Glutamatergic neuron (in vitro differentiated cells): ENCODE data around the gene RBM20. TPM values are rescaled to one million over a fixed set of nuclear protein-coding genes. Genes with fewer than 3 reads are reported as not detected.
"Not testable (repeated sequence)": the region's sequence is repeated elsewhere in the genome, so short reads cannot be mapped to it uniquely, and the experiment has no call there.

ENCODE experiments used
- DNase-seq: peaks from one replicate; pipeline ENCODE4 v3.0.0; 2022
- H3K27ac Mint-ChIP-seq: one replicate; pipeline ENCODE4 v1.8.0; 2020; ENCODE audit warnings: mild to moderate bottlenecking, mixed read lengths, inconsistent platforms; ENCODE audit not compliant: unreplicated experiment
- H3K27me3 Mint-ChIP-seq: one replicate; pipeline ENCODE4 v1.8.0; 2020; ENCODE audit warnings: mild to moderate bottlenecking, moderate library complexity, mixed read lengths, inconsistent platforms; ENCODE audit not compliant: unreplicated experiment
- H3K36me3 Mint-ChIP-seq: one replicate; pipeline ENCODE4 v1.8.0; 2020; ENCODE audit warnings: mild to moderate bottlenecking, mixed read lengths, inconsistent platforms; ENCODE audit not compliant: unreplicated experiment
- H3K4me1 Mint-ChIP-seq: one replicate; pipeline ENCODE4 v1.8.0; 2020; ENCODE audit warnings: mild to moderate bottlenecking, low read depth, mixed read lengths, inconsistent platforms; ENCODE audit not compliant: unreplicated experiment
- H3K4me3 Mint-ChIP-seq: one replicate; pipeline ENCODE4 v1.8.0; 2020; ENCODE audit warnings: mild to moderate bottlenecking, mixed read lengths, inconsistent platforms; ENCODE audit not compliant: unreplicated experiment
- H3K9me3 Mint-ChIP-seq: one replicate; pipeline ENCODE4 v1.8.0; 2020; ENCODE audit warnings: mild to moderate bottlenecking, moderate library complexity, mixed read lengths, inconsistent platforms; ENCODE audit not compliant: unreplicated experiment
- CTCF ChIP-seq: fragments of 200-600 bp; sonication (generic); IDR thresholded peaks from one replicate; pipeline ENCODE4 v1.5.0; 2021; ENCODE audit not compliant: partially characterized antibody, unreplicated experiment
- total RNA-seq: library from RNA; stranded (reverse); fragmentation: NEBNext Ultra II Directional; extraction: Animal tissue kit (Norgen Biotek cat#: 25700); gene quantifications from one replicate; pipeline ENCODE4 v1.2.1, GENCODE V29; 2021; ENCODE audit not compliant: unreplicated experiment

RBM20 gene
- total RNA-seq, 1 donor from 2014 or later = 5.8 TPM

- Mint-ChIP-seq H3K9me3 (peaks cover 11% of the 10 kb centered on the region), H3K4me1 (peaks cover 54% of the 10 kb centered on the region), H3K36me3 (no peaks in the 10 kb centered on the region), H3K27me3 (peaks cover 14% of the 10 kb centered on the region), H3K27ac (peak overlapping the region; percentile 89), H3K4me3 (peak overlapping the region; percentile 17)
- no peak for DNase-seq
- no peak for TF ChIP-seq CTCF
Observed at GRCh38 chr10:110864662-110865140, 220.6 kb downstream of the RBM20 start.

- TF ChIP-seq CTCF = no peak
- Mint-ChIP-seq H3K27me3 (peaks cover 9% of the 10 kb centered on the region), H3K9me3 (peaks cover 14% of the 10 kb centered on the region), H3K4me3 (peak overlapping the region; percentile 50), H3K4me1 (peaks cover 53% of the 10 kb centered on the region), H3K36me3 (no peaks in the 10 kb centered on the region), H3K27ac (peak overlapping the region; percentile 89)
- DNase-seq = no peak
Observed at GRCh38 chr10:110865186-110865808, 221.2 kb downstream of the RBM20 start.

GRCh38 chr10:110865809-110866482, 221.8 kb downstream of the RBM20 start:
- Mint-ChIP-seq H3K4me3 (no peak overlapping the region), H3K27ac (peak overlapping the region; percentile 89), H3K9me3 (peaks cover 13% of the 10 kb centered on the region), H3K27me3 (peaks cover 11% of the 10 kb centered on the region), H3K4me1 (peaks cover 53% of the 10 kb centered on the region), H3K36me3 (no peaks in the 10 kb centered on the region)
- no peak for TF ChIP-seq CTCF
- no peak for DNase-seq

- H3K4me3 Mint-ChIP-seq, H3K36me3 Mint-ChIP-seq, DNase-seq: not testable (repeated sequence)
- Mint-ChIP-seq H3K9me3 (peaks cover 13% of the 10 kb centered on the region), H3K4me1 (peaks cover 51% of the 10 kb centered on the region), H3K27me3 (peaks cover 14% of the 10 kb centered on the region), H3K27ac (peak overlapping the region; percentile 65)
Observed at GRCh38 chr10:110867011-110867806, 223.1 kb downstream of the RBM20 start.

GRCh38 chr10:110867807-110868465, 223.8 kb downstream of the RBM20 start:
- Mint-ChIP-seq H3K4me3 (no peak overlapping the region), H3K9me3 (peaks cover 12% of the 10 kb centered on the region), H3K4me1 (peaks cover 50% of the 10 kb centered on the region), H3K27me3 (peaks cover 14% of the 10 kb centered on the region), H3K36me3 (no peaks in the 10 kb centered on the region), H3K27ac (peak overlapping the region; percentile 65)
- no peak for DNase-seq
- TF ChIP-seq CTCF = no peak
